Measurements from ENCODE around the gene SLCO3A1.
A peak's percentile ranks its signal among the peaks of the same experiment; 100 is the strongest.

SLCO3A1 gene

GRCh38 chr15:91862891-91863504, 9.5 kb downstream of the SLCO3A1 start:
- DNase-seq: no peak

GRCh38 chr15:91863621-91864255, 10.2 kb downstream of the SLCO3A1 start:
- no peak for DNase-seq

- no peak for DNase-seq
These were observed 11.2 kb downstream of the SLCO3A1 start for GRCh38 chr15:91864664-91865063.

GRCh38 chr15:91865486-91865885, 12.0 kb downstream of the SLCO3A1 start:
- no peak for DNase-seq

GRCh38 chr15:91865950-91866349, 12.4 kb downstream of the SLCO3A1 start:
- no peak for DNase-seq

GRCh38 chr15:91866371-91866905, 12.9 kb downstream of the SLCO3A1 start:
- DNase-seq: peak; percentile 75

GRCh38 chr15:91866971-91867372, 13.5 kb downstream of the SLCO3A1 start:
- DNase-seq: peak; percentile 75

- DNase-seq: no peak
These were observed 14.1 kb downstream of the SLCO3A1 start for GRCh38 chr15:91867581-91868026.

GRCh38 chr15:91870876-91871537, 17.5 kb downstream of the SLCO3A1 start:
- no peak for DNase-seq

- DNase-seq: no peak
These were observed 18.3 kb downstream of the SLCO3A1 start for GRCh38 chr15:91871837-91872236.

GRCh38 chr15:91872356-91873137, 19.0 kb downstream of the SLCO3A1 start:
- no peak for DNase-seq

GRCh38 chr15:91873138-91873536, 19.6 kb downstream of the SLCO3A1 start:
- DNase-seq: no peak

GRCh38 chr15:91874171-91874570, 20.7 kb downstream of the SLCO3A1 start:
- DNase-seq: no peak

GRCh38 chr15:91874992-91875660, 21.6 kb downstream of the SLCO3A1 start:
- DNase-seq: no peak

- DNase-seq: no peak
These were observed 22.7 kb downstream of the SLCO3A1 start for GRCh38 chr15:91876187-91876586.

- DNase-seq: no peak
These were observed 24.9 kb downstream of the SLCO3A1 start for GRCh38 chr15:91878319-91878870.

GRCh38 chr15:91879158-91879557, 25.6 kb downstream of the SLCO3A1 start:
- DNase-seq: no peak

GRCh38 chr15:91880373-91880772, 26.9 kb downstream of the SLCO3A1 start:
- no peak for DNase-seq

- no peak for DNase-seq
These were observed 28.2 kb downstream of the SLCO3A1 start for GRCh38 chr15:91881569-91882297.

- DNase-seq: peak; percentile 74
These were observed 29.5 kb downstream of the SLCO3A1 start for GRCh38 chr15:91882858-91883586.

GRCh38 chr15:91884606-91885005, 31.1 kb downstream of the SLCO3A1 start:
- DNase-seq: no peak
